ENCODE measurements around the gene BBOX1.

GRCh38 chr11:27018902-27019529 lies 21.6 kb upstream of the BBOX1 start:
- no peak for TF ChIP-seq CTCF (conservative IDR thresholded peaks at IDR 0.05; ENCODE audit: low read depth, low read length)
- no peak for TF ChIP-seq EZH2 (IDR thresholded peaks at IDR 0.05; ENCODE audit: borderline replicate concordance, low read depth, low read length, poor library complexity, severe bottlenecking)

All from A673 (cell line).